Endothelial cell of umbilical vein (primary cell): ENCODE measurements around the gene PTPRT. TPM values are rescaled to one million over a fixed set of nuclear protein-coding genes. Genes with fewer than 3 reads are reported as not detected.

Source experiments
- BruUV-seq: library from RNA; stranded (reverse); fragments of 400-500 nt; replicated peaks from 2 replicates; lab custom pipeline; 2021; lab: Mats Ljungman, UMichigan
- CTCF ChIA-PET: fragments of 300-600, 350-600 bp; sonication (Branson Sonifier 250); formaldehyde crosslinking; loops from one replicate; lab custom pipeline; 2021; ENCODE audit warnings: antibody characterized with exemption, inconsistent platforms; lab: Charles Lee
- POLR2A ChIA-PET: fragments of 300-600, 350-600 bp; sonication (Branson Sonifier 250); formaldehyde crosslinking; loops from one replicate; lab custom pipeline; 2021; ENCODE audit warnings: antibody characterized with exemption, inconsistent platforms; lab: Charles Lee
- DNase-seq: peaks from one replicate; pipeline ENCODE4 v3.0.0-alpha.2; 2011; ENCODE audit warnings: low read depth, low spot score
- FAIRE-seq: peaks from 2 replicates; lab custom pipeline; 2011; peaks lifted over from hg19 to GRCh38; lab: Jason Lieb, UNC
- H2AFZ ChIP-seq: 2 replicates; pipeline ENCODE4 v1.6.0; 2012; ENCODE audit warnings: low read depth, low read length, control low read depth, inconsistent platforms
- H3K27ac ChIP-seq: 2 replicates; pipeline ENCODE4 v1.5.1; 2011; ENCODE audit warnings: low read depth, mild to moderate bottlenecking, control low read depth, low read length, moderate library complexity; ENCODE audit not compliant: insufficient read depth
- H3K27me3 ChIP-seq, 2 experiments: 2 replicates each; pipeline versions ENCODE4 v1.6.0 to v1.6.1; 2011; ENCODE audit warnings: low read length in 2 of 2, mixed read lengths in 1 of 2; ENCODE audit not compliant: control insufficient read depth in 2 of 2, insufficient read depth in 2 of 2
- H3K36me3 ChIP-seq, 2 experiments: 2 replicates in 1 of 2; 3 replicates in 1 of 2; pipeline ENCODE4 v1.5.1; 2011; ENCODE audit warnings: low read length in 2 of 2, mild to moderate bottlenecking in 1 of 2, moderate library complexity in 1 of 2; ENCODE audit not compliant: control insufficient read depth in 2 of 2, insufficient read depth in 2 of 2; ENCODE audit errors: extremely low read depth in 1 of 2
- H3K4me1 ChIP-seq: 3 replicates; pipeline ENCODE4 v1.5.1; 2011; ENCODE audit warnings: mild to moderate bottlenecking, low read length; ENCODE audit not compliant: control insufficient read depth, insufficient read depth; ENCODE audit errors: extremely low read depth
- H3K4me2 ChIP-seq: 2 replicates; pipeline ENCODE4 v1.6.1; 2011; ENCODE audit warnings: low read length, control low read depth, mixed read lengths; ENCODE audit not compliant: insufficient read depth
- H3K4me3 ChIP-seq, 3 experiments: fragments of 200-600 bp in 1 of 3; sonication (generic), shearing (Covaris generic) in 1 of 3; replicated peaks in 1 of 3; 2 replicates each; pipeline ENCODE4 v1.5.1; 2011 to 2016; ENCODE audit warnings: control low read depth in 3 of 3, low read length in 3 of 3, mild to moderate bottlenecking in 2 of 3, inconsistent platforms in 1 of 3, low read depth in 1 of 3, moderate library complexity in 1 of 3; ENCODE audit not compliant: insufficient read depth in 1 of 3
- H3K79me2 ChIP-seq: 2 replicates; pipeline ENCODE4 v1.6.0; 2012; ENCODE audit warnings: low read length, inconsistent platforms; ENCODE audit not compliant: control insufficient read depth, insufficient read depth
- H3K9ac ChIP-seq: replicated peaks from 2 replicates; pipeline ENCODE3; 2011; ENCODE audit warnings: low read length, control low read depth; ENCODE audit not compliant: insufficient read depth; ENCODE audit errors: extremely low read depth
- H3K9me1 ChIP-seq: replicated peaks from 3 replicates; pipeline ENCODE4 v1.6.0; 2011; ENCODE audit warnings: mild to moderate bottlenecking, low read length; ENCODE audit not compliant: control insufficient read depth, insufficient read depth; ENCODE audit errors: extremely low read depth
- H3K9me3 ChIP-seq: replicated peaks from 2 replicates; pipeline ENCODE4 v1.5.1; 2012; ENCODE audit warnings: low read length, inconsistent platforms; ENCODE audit not compliant: control insufficient read depth, insufficient read depth
- H4K20me1 ChIP-seq: replicated peaks from 2 replicates; pipeline ENCODE3; 2011; ENCODE audit warnings: mild to moderate bottlenecking, low read length; ENCODE audit not compliant: control insufficient read depth, insufficient read depth; ENCODE audit errors: extremely low read depth
- CTCF ChIP-seq, 2 donors: IDR thresholded peaks; 1 replicate in 1 of 2; 2 replicates in 1 of 2; pipeline ENCODE4 v1.5.1; 2011; ENCODE audit warnings: low read length in 2 of 2, mild to moderate bottlenecking in 2 of 2, moderate library complexity in 2 of 2, control low read depth in 1 of 2, inconsistent platforms in 1 of 2, low read depth in 1 of 2; ENCODE audit not compliant: insufficient read depth in 1 of 2; ENCODE audit errors: extremely low read depth in 1 of 2
- EZH2 ChIP-seq: IDR thresholded peaks from 2 replicates; pipeline ENCODE4 v1.6.1; 2012; ENCODE audit warnings: borderline replicate concordance, low read depth, mild to moderate bottlenecking, moderate library complexity, low read length, inconsistent platforms; ENCODE audit not compliant: severe bottlenecking
- FOS ChIP-seq: IDR thresholded peaks from 2 replicates; pipeline ENCODE4 v1.6.1; 2011; ENCODE audit warnings: mild to moderate bottlenecking, low read length, moderate library complexity, borderline replicate concordance; ENCODE audit not compliant: insufficient read depth
- GATA2 ChIP-seq: IDR thresholded peaks from 2 replicates; pipeline ENCODE4 v1.7.0; 2011; ENCODE audit warnings: low read depth, mild to moderate bottlenecking, moderate library complexity, mixed read lengths, low read length; ENCODE audit not compliant: insufficient read length, insufficient read depth
- JUN ChIP-seq: IDR thresholded peaks from 2 replicates; pipeline ENCODE4 v1.6.1; 2011; ENCODE audit warnings: borderline replicate concordance, low read depth; ENCODE audit not compliant: insufficient read length, insufficient read depth
- MAX ChIP-seq: IDR thresholded peaks from 2 replicates; pipeline ENCODE4 v1.6.1; 2011; ENCODE audit not compliant: insufficient read depth, insufficient read length
- MYC ChIP-seq: IDR thresholded peaks from one replicate; pipeline ENCODE4 v1.6.1; 2011; ENCODE audit warnings: mild to moderate bottlenecking, low read depth, low read length
- POLR2A ChIP-seq: IDR thresholded peaks from 2 replicates; pipeline ENCODE4 v1.6.1; 2012; ENCODE audit warnings: low read depth, mild to moderate bottlenecking, control low read depth, low read length
- POLR2AphosphoS5 ChIP-seq: IDR thresholded peaks from 2 replicates; pipeline ENCODE4 v1.6.1; 2012; ENCODE audit warnings: low read depth, mild to moderate bottlenecking, control low read depth, low read length, moderate library complexity; ENCODE audit not compliant: insufficient read depth
- dilution Hi-C: fragments of 300-500 bp; cut with MboI; formaldehyde crosslinking; loops from one replicate; pipeline ENCODE4 v1.15.0; 2019; ENCODE audit warnings: low sequenced_read_pairs; ENCODE audit not compliant: extremely low pct_ligation_motif_present
- intact Hi-C: fragments of 100-400 bp; cut with micrococcal nuclease; formaldehyde crosslinking; loops from one replicate; pipeline ENCODE4 v1.10.0; 2022
- polyA plus RNA-seq, 4 experiments: library from polyadenylated mRNA; depleted of rRNA in 3 of 4; stranded (reverse) in 3 of 4; unstranded in 1 of 4; fragments of >200 nt; gene quantifications; 2 replicates each; pipeline versions ENCODE4 v1.2.1 to v1.2.3, GENCODE V29; 2011 to 2012; ENCODE audit warnings: missing spikeins in 1 of 4
- total RNA-seq: library from RNA; stranded (reverse); gene quantifications from 2 replicates; pipeline ENCODE4 v1.2.3, GENCODE V29; 2021

The PTPRT gene
- total and polyA plus RNA-seq, 2 donors (not counting 3 experiments of a cell fraction or from before 2014, with no cell fraction given), result not detected

- Histone ChIP-seq H3K9me3 (no peaks in the 10 kb centered on the region), H3K9ac (no peak overlapping the region), H4K20me1 (no peaks in the 10 kb centered on the region), H3K4me3 (no peak overlapping the region), H3K79me2 (no peaks in the 10 kb centered on the region), H3K36me3 (no peaks in the 10 kb centered on the region), H3K27me3 (no peaks in the 10 kb centered on the region), H3K27ac (no peak overlapping the region), H3K4me2 (no peak overlapping the region), H3K9me1 (no peaks in the 10 kb centered on the region), H3K4me1 (no peaks in the 10 kb centered on the region), H2AFZ (no peak overlapping the region)
- dilution Hi-C loops, result no loop called here
- FAIRE-seq, result no peak
- no peak for TF ChIP-seq CTCF (IDR thresholded peaks at IDR 0.05; ENCODE audit: extremely low read depth in 1 of 2, insufficient read depth in 1 of 2, low read depth in 1 of 2, low read length in 2 of 2)
- TF ChIP-seq JUN, result no peak
- TF ChIP-seq FOS, result no peak
- TF ChIP-seq POLR2A, result no peak
- no peak for TF ChIP-seq MYC
- TF ChIP-seq GATA2, result no peak
- no peak for TF ChIP-seq MAX
- no peak for TF ChIP-seq EZH2
- no peak for TF ChIP-seq POLR2AphosphoS5
- ChIA-PET POLR2A (no interaction called here), CTCF (interaction anchor here (0.9 kb wide), 1 partner anchor 1222 kb away, joined by 3 read pairs; no protein-coding TSS in a partner anchor)
- intact Hi-C loops, result no loop called here
- BruUV-seq, result no TSS peak
- DNase-seq, result no peak
Observed at GRCh38 chr20:43178080-43178479, 11.6 kb downstream of the PTPRT start.
